Kidney (tissue), 14 donors: ENCODE results near the gene RERE. TPM values are rescaled to one million over a fixed set of nuclear protein-coding genes. Genes with fewer than 3 reads are reported as not detected.

Source experiments
- DNase-seq, 5 donors: peaks; one replicate each; pipeline ENCODE4 v3.0.0-alpha.2; 2013 to 2020
- FAIRE-seq: peaks from 2 replicates; lab custom pipeline; 2012; peaks lifted over from hg19 to GRCh38; lab: Jason Lieb, UNC
- H3K27ac ChIP-seq, 2 donors: one replicate each; pipeline ENCODE4 v1.7.0; 2013; ENCODE audit warnings: low read depth in 2 of 2, low read length in 2 of 2, inconsistent platforms in 1 of 2
- H3K27me3 ChIP-seq: one replicate; pipeline ENCODE4 v1.7.1; 2013; ENCODE audit warnings: low read length, inconsistent platforms; ENCODE audit not compliant: control insufficient read depth, insufficient read depth
- H3K36me3 ChIP-seq, 3 donors: one replicate each; pipeline versions ENCODE4 v1.7.0 to v1.7.1; 2013; ENCODE audit warnings: low read length in 3 of 3, control low read depth in 1 of 3, inconsistent platforms in 1 of 3; ENCODE audit not compliant: insufficient read depth in 3 of 3, control insufficient read depth in 2 of 3
- H3K4me1 ChIP-seq, 3 donors: one replicate each; pipeline versions ENCODE4 v1.7.0 to v1.7.1; 2013; ENCODE audit warnings: low read length in 3 of 3, inconsistent platforms in 1 of 3, low read depth in 1 of 3; ENCODE audit not compliant: control insufficient read depth in 2 of 3, insufficient read depth in 2 of 3
- H3K4me3 ChIP-seq, 3 donors: one replicate each; pipeline versions ENCODE4 v1.7.0 to v1.8.1; 2013; ENCODE audit warnings: low read length in 3 of 3, control low read depth in 1 of 3, inconsistent platforms in 1 of 3
- H3K9ac ChIP-seq, 3 donors: one replicate each; pipeline versions ENCODE4 v1.7.0 to v1.7.1; 2013; ENCODE audit warnings: low read length in 3 of 3, control low read depth in 1 of 3, inconsistent platforms in 1 of 3
- H3K9me3 ChIP-seq, 3 donors: one replicate each; pipeline versions ENCODE4 v1.7.0 to v1.7.1; 2013; ENCODE audit warnings: low read length in 3 of 3, control low read depth in 1 of 3, inconsistent platforms in 1 of 3; ENCODE audit not compliant: control insufficient read depth in 2 of 3, insufficient read depth in 1 of 3
- CTCF ChIP-seq: IDR thresholded peaks from 3 replicates; pipeline ENCODE4 v1.5.1; 2012; ENCODE audit warnings: mild to moderate bottlenecking, moderate library complexity, borderline replicate concordance; ENCODE audit not compliant: insufficient read depth; ENCODE audit errors: extremely low read depth
- intact Hi-C: fragments of 100-400 bp; cut with DNase I; formaldehyde crosslinking; loops from one replicate; pipeline ENCODE4 v1.11.1; 2022
- polyA plus RNA-seq: library from polyadenylated mRNA; stranded (reverse); fragments of 350-450 nt; fragmentation: Illumina TruSeq; extraction: RNeasy Lipid Tissue Mini Kit (QIAGEN cat#74804); gene quantifications from one replicate; pipeline ENCODE4 v1.2.3, GENCODE V29; 2014; ENCODE audit warnings: low read depth, low replicate concordance; ENCODE audit not compliant: insufficient read depth
- total RNA-seq: library from RNA; stranded (reverse); fragmentation: NEBNext Ultra II Directional; extraction: Animal tissue kit (Norgen Biotek cat#: 25700); gene quantifications from one replicate; pipeline ENCODE4 v1.2.1, GENCODE V29; 2021
- donor health status: control.
- donor health status: control.
- donor health status: control.
- donor health status: control.
- donor health status: control.
- donor health status: DM: yes; HTN: yes; CAD: no.
- donor health status: Normal renal cell carcinoma (clear cell type).

The RERE gene
- total and polyA plus RNA-seq, 2 donors from 2014 or later = 37.2 to 176 TPM

GRCh38 chr1:8745346-8745745 is 72.1 kb downstream of the RERE start:
- Histone ChIP-seq H3K27ac (no peak overlapping the region), H3K36me3 (no peaks in the 10 kb centered on the region), H3K27me3 (no peaks in the 10 kb centered on the region), H3K9me3 (no peaks in the 10 kb centered on the region), H3K4me1 (peaks cover 0 to 13% (median 2%) of the 10 kb centered on the region in 3 donors), H3K4me3 (no peak overlapping the region), H3K9ac (no peak overlapping the region)
- DNase-seq (no peak), FAIRE-seq (no peak)
- intact Hi-C loops = no loop called here
- TF ChIP-seq CTCF = no peak

GRCh38 chr1:8742022-8742924 is 75.2 kb downstream of the RERE start:
- intact Hi-C loops = no loop called here
- no peak overlapping the region for H3K9ac ChIP-seq
- DNase-seq (no peak), FAIRE-seq (no peak)
- H3K9me3 ChIP-seq = no peaks in the 10 kb centered on the region
- no peak overlapping the region for H3K4me3 ChIP-seq
- peaks cover 0 to 13% (median 2%) of the 10 kb centered on the region in 3 donors for H3K4me1 ChIP-seq
- H3K27ac ChIP-seq = no peak overlapping the region
- H3K36me3 ChIP-seq = peaks cover 0 to 3% (median 3%) of the 10 kb centered on the region in 3 donors
- H3K27me3 ChIP-seq = no peaks in the 10 kb centered on the region
- TF ChIP-seq CTCF = no peak

- Histone ChIP-seq H3K36me3 (peaks cover 0 to 3% (median 3%) of the 10 kb centered on the region in 3 donors), H3K27ac (no peak overlapping the region), H3K9me3 (no peaks in the 10 kb centered on the region), H3K4me1 (peaks cover 0 to 15% (median 2%) of the 10 kb centered on the region in 3 donors), H3K9ac (no peak overlapping the region), H3K4me3 (no peak overlapping the region), H3K27me3 (no peaks in the 10 kb centered on the region)
- intact Hi-C loops = no loop called here
- no peak for DNase-seq
- FAIRE-seq = no peak
- no peak for TF ChIP-seq CTCF
Observed at GRCh38 chr1:8740034-8740449, 77.4 kb downstream of the RERE start.
